Measurements from ENCODE around the gene NFAM1. TPM values are rescaled to one million over a fixed set of nuclear protein-coding genes. Genes with fewer than 3 reads are reported as not detected.

The NFAM1 gene
- total and polyA plus RNA-seq, 8 donors: 0.15 to 18.1 (median 0.83) TPM

DNA sequence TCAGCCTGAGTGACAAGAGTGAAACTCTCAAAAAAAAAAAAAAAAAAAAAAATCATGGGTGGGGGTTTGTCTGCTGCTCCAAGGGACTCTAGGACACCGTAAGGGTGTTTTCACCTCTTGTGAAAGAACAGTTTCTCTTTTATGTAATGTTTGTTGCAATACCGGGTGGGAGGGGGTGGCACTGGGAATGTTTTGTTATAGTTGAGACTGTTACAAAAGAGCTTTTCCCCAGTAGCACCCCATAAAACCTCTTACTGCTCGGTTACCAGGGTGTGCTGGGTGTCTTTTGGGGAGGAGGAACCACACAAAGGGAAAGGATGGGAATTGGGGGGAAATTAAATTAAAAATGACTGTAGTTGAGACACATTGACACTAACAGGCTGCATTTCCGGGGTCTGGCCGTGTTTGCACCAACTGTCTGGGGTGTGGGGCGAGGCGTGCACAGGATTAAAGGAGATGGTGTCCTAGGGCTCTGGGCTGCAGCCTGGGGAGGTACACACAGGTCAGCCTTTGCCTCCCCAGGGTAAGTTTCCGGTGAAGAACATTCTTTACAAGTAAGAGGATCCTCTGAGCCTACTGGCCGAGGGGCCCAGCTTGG is 1.6 kb downstream of the NFAM1 start:
- H3K4me3 ChIP-seq: peak overlapping the region in 2 of 4 donors; percentile 36 to 46
- intact Hi-C loops (cut with DNase I; ENCODE audit: low total_unique reads): loop anchor here (10.0 kb wide), 1 partner anchor 326 kb away; no protein-coding TSS in a partner anchor
- WGBS, 5 donors: 74 to 86% (median 83%) methylated on average over 9 of the region's 9 CpGs
- TF ChIP-seq CTCF (IDR thresholded peaks at IDR 0.05): no peak
- no peak for TF ChIP-seq POLR2AphosphoS5 (IDR thresholded peaks at IDR 0.05)
- TF ChIP-seq EP300 (IDR thresholded peaks at IDR 0.05): no peak
- peaks cover 0 to 83% (median 14%) of the 10 kb centered on the region in 3 donors for H3K27me3 ChIP-seq
- H3K27ac ChIP-seq: peak overlapping the region in 2 of 5 donors; percentile 68 to 75
- no peaks in the 10 kb centered on the region for H3K9me3 ChIP-seq
- H3K36me3 ChIP-seq: no peaks in the 10 kb centered on the region
- DNase-seq: no peak
- peaks cover 0 to 11% (median 3%) of the 10 kb centered on the region in 4 donors for H3K4me1 ChIP-seq

- intact Hi-C loops (cut with DNase I; ENCODE audit: low total_unique reads): no loop called here
- no peaks in the 10 kb centered on the region for H3K9me3 ChIP-seq
- WGBS, 5 donors: 66 to 90% (median 83%) methylated on average over 3 of the region's 3 CpGs
These were observed 3.4 kb downstream of the NFAM1 start for GRCh38 chr22:42428760-42429159.

DNA sequence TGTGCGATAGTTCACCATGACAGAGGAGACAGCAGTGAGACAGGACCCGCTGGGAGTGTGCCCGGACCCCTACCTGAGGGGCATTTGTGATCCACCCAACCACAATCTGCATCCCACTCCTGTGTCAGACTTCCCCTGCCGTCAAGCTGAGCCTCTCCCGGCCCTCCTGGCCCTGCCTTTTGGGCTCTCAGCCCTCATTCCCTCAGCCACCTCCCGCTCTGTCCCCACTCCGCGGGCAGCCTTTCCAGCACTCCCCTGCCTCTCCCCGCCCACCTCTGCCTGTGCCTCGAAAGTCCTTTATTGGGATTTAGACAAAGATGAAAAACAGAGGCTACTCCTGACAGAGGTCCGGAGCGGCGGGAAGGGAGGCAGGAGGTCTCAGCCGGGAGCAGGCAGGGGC is 4.2 kb downstream of the NFAM1 start:
- no peak for TF ChIP-seq CTCF (IDR thresholded peaks at IDR 0.05)
- TF ChIP-seq EP300 (IDR thresholded peaks at IDR 0.05): no peak
- no peak for TF ChIP-seq POLR2A (IDR thresholded peaks at IDR 0.05)
- TF ChIP-seq POLR2AphosphoS5 (IDR thresholded peaks at IDR 0.05): no peak
- 60 to 70% (median 66%) methylated on average over 14 of the region's 14 CpGs for WGBS, 5 donors
- DNase-seq: no peak
- no peaks in the 10 kb centered on the region for H3K9me3 ChIP-seq
- no peak overlapping the region for H3K4me3 ChIP-seq
- no peaks in the 10 kb centered on the region for H3K4me1 ChIP-seq
- intact Hi-C loops (cut with DNase I; ENCODE audit: low total_unique reads): no loop called here
- H3K36me3 ChIP-seq: no peaks in the 10 kb centered on the region
- peaks cover 0 to 66% (median 14%) of the 10 kb centered on the region in 3 donors for H3K27me3 ChIP-seq
- H3K27ac ChIP-seq: no peak overlapping the region

More at GRCh38 chr22:42428760-42429159, 3.4 kb downstream of the NFAM1 start:
- no peak for TF ChIP-seq CTCF (IDR thresholded peaks at IDR 0.05)
- no peak for TF ChIP-seq POLR2AphosphoS5 (IDR thresholded peaks at IDR 0.05)
- TF ChIP-seq POLR2A (IDR thresholded peaks at IDR 0.05): no peak
- no peak for TF ChIP-seq EP300 (IDR thresholded peaks at IDR 0.05)
- H3K27me3 ChIP-seq: peaks cover 0 to 73% (median 14%) of the 10 kb centered on the region in 3 donors
- no peak overlapping the region for H3K4me3 ChIP-seq
- H3K27ac ChIP-seq: no peak overlapping the region
- H3K4me1 ChIP-seq: no peaks in the 10 kb centered on the region
- DNase-seq: no peak
- H3K36me3 ChIP-seq: no peaks in the 10 kb centered on the region

DNA sequence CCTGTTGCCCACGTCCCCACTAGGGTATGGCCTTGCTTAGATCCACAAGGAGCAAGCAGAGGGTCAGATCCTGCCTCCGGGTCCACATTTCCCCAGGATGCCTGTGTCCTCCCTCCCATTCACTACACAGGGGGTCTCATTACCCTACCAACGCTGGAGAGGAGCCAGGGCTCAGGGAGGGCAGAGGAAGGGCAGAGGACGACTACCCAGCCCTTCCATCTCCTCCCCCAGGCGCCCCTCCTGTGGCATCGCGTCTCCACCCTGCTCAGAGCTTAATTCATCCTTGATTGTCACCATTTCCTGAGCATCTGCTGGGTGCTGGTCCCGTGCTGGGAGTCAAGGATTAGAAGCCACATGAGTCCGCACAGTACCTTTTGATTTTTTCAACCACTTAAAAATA is 5.0 kb downstream of the NFAM1 start:
- no peak for DNase-seq
- Histone ChIP-seq H3K27me3 (peaks cover 0 to 57% (median 11%) of the 10 kb centered on the region in 3 donors), H3K27ac (no peak overlapping the region), H3K4me3 (no peak overlapping the region), H3K4me1 (no peaks in the 10 kb centered on the region), H3K36me3 (no peaks in the 10 kb centered on the region), H3K9me3 (no peaks in the 10 kb centered on the region)
- WGBS, 5 donors: 53 to 60% (median 56%) methylated on average over 9 of the region's 9 CpGs
- TF ChIP-seq EP300 (IDR thresholded peaks at IDR 0.05): no peak
- intact Hi-C loops (cut with DNase I; ENCODE audit: low total_unique reads): no loop called here

DNA sequence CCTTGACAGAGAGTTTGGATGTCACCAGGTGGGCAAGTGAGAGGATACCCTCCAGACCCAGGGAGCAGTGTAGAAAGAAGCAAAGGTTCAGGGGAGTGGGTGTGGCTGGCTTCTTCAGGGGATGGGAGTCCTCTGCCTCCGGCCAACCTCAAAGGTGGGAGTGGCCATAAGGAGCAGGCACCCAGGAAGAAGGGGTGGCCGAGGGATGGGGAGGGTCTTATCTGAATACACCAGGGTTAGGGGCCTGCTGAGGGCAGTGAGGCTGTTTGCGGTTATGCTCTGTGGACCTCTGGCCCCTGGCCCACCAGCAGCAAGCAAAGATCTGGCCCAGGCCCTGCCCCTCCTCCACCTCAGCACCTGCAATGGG is 6.2 kb downstream of the NFAM1 start:
- H3K27ac ChIP-seq: no peak overlapping the region
- intact Hi-C loops (cut with DNase I; ENCODE audit: low total_unique reads): no loop called here
- no peaks in the 10 kb centered on the region for H3K9me3 ChIP-seq
- TF ChIP-seq CTCF (IDR thresholded peaks at IDR 0.05) (no peak), POLR2AphosphoS5 (IDR thresholded peaks at IDR 0.05) (no peak), EP300 (IDR thresholded peaks at IDR 0.05) (no peak), POLR2A (IDR thresholded peaks at IDR 0.05) (no peak)
- no peaks in the 10 kb centered on the region for H3K36me3 ChIP-seq
- no peak overlapping the region for H3K4me3 ChIP-seq
- 59 to 71% (median 70%) methylated on average over 2 to 3 of the region's 3 CpGs for WGBS, 5 donors
- H3K4me1 ChIP-seq: no peaks in the 10 kb centered on the region
- H3K27me3 ChIP-seq: peaks cover 0 to 45% (median 0%) of the 10 kb centered on the region in 3 donors
- DNase-seq: no peak
